DOHH2 (cell line): ENCODE measurements around the gene IFNG.

Source experiments
- H3F3A ChIP-seq: fragments of 200-600 bp; sonication (generic), shearing (Covaris generic); 2 replicates; pipeline ENCODE4 v1.6.0; 2016; ENCODE audit warnings: antibody characterized with exemption, mild to moderate bottlenecking; ENCODE audit not compliant: control insufficient read depth, insufficient read depth
- H3K27ac ChIP-seq: fragments of 200-600 bp; sonication (generic); 2 replicates; pipeline ENCODE4 v1.5.1; 2014; ENCODE audit warnings: low read depth, mild to moderate bottlenecking, low read length, moderate library complexity
- H3K27me3 ChIP-seq: fragments of 200-600 bp; sonication (generic); 2 replicates; pipeline ENCODE4 v1.6.1; 2014; ENCODE audit warnings: mild to moderate bottlenecking, low read length, mixed read lengths; ENCODE audit not compliant: control insufficient read depth
- H3K36me3 ChIP-seq: fragments of 200-600 bp; sonication (generic); 2 replicates; pipeline ENCODE4 v1.6.1; 2014; ENCODE audit warnings: mild to moderate bottlenecking, low read length, moderate library complexity, mixed read lengths; ENCODE audit not compliant: control insufficient read depth
- H3K4me1 ChIP-seq: fragments of 200-600 bp; sonication (generic); 2 replicates; pipeline ENCODE4 v1.6.1; 2014; ENCODE audit warnings: mild to moderate bottlenecking, low read length, mixed read lengths; ENCODE audit not compliant: control insufficient read depth
- H3K4me2 ChIP-seq: fragments of 200-600 bp; sonication (generic); 2 replicates; pipeline ENCODE4 v1.6.0; 2014; ENCODE audit warnings: mild to moderate bottlenecking, low read length, moderate library complexity
- H3K4me3 ChIP-seq: fragments of 200-600 bp; sonication (generic); 2 replicates; pipeline ENCODE4 v1.5.1; 2014; ENCODE audit warnings: mild to moderate bottlenecking, low read length, mixed read lengths
- H3K79me2 ChIP-seq: fragments of 200-600 bp; sonication (generic); 2 replicates; pipeline ENCODE4 v1.6.1; 2014; ENCODE audit warnings: mild to moderate bottlenecking, low read length, mixed read lengths; ENCODE audit not compliant: control insufficient read depth
- H3K9me2 ChIP-seq: fragments of 200-600 bp; sonication (generic); replicated peaks from 2 replicates; pipeline ENCODE4 v1.6.1; 2014; ENCODE audit warnings: mild to moderate bottlenecking, low read length, mixed read lengths; ENCODE audit not compliant: control insufficient read depth
- H3K9me3 ChIP-seq: fragments of 200-600 bp; sonication (generic); 2 replicates; pipeline ENCODE4 v1.6.1; 2014; ENCODE audit warnings: antibody characterized with exemption, low read length, mixed read lengths; ENCODE audit not compliant: control insufficient read depth, insufficient read depth
- H4K20me1 ChIP-seq: fragments of 200-600 bp; sonication (generic); 2 replicates; pipeline ENCODE4 v1.6.0; 2014; ENCODE audit warnings: low read depth, mild to moderate bottlenecking, antibody characterized with exemption, low read length, moderate library complexity; ENCODE audit not compliant: control insufficient read depth, insufficient read depth
- CTCF ChIP-seq: fragments of 200-600 bp; sonication (generic); IDR thresholded peaks from one replicate; pipeline ENCODE4 v1.5.1; 2014; ENCODE audit warnings: antibody characterized with exemption, mild to moderate bottlenecking, low read depth, low read length; ENCODE audit not compliant: poor library complexity, severe bottlenecking
- EZH2phosphoT487 ChIP-seq: fragments of 200-600 bp; sonication (generic); IDR thresholded peaks from 2 replicates; pipeline ENCODE4 v1.6.1; 2017; ENCODE audit warnings: borderline replicate concordance, mild to moderate bottlenecking, antibody characterized with exemption, low read length, moderate library complexity, mixed read lengths

Gene IFNG

DNA sequence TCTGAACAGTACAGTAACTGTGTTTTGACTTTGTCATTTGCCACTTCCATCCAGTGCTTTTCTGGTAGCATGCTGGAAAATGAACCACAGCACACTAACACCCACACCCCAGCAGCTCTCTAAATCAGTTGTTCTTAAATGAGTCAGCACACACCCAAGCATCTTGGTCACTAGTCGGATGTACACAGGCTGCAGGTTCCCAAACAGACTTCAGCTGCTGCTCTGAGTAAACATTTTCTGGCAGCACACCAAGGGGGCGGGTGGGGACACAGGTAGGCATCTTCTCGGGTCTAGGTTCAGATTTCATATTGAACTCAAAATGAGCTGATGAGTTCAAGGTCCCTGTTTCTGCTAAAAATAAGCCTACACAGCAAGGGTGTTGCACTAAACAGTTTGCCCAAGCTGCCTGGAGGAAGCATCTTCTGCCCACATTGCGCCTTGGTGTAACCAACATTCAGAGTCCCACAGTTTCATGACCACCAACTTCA, 39.8 kb downstream of the IFNG start:
- no peaks in the 10 kb centered on the region for H3K36me3 ChIP-seq
- no peaks in the 10 kb centered on the region for H3F3A ChIP-seq
- H3K4me2 ChIP-seq: no peak overlapping the region
- no peak overlapping the region for H3K27ac ChIP-seq
- H4K20me1 ChIP-seq: no peaks in the 10 kb centered on the region
- H3K4me1 ChIP-seq: peaks cover 28% of the 10 kb centered on the region
- no peaks in the 10 kb centered on the region for H3K79me2 ChIP-seq
- no peaks in the 10 kb centered on the region for H3K9me2 ChIP-seq
- no peaks in the 10 kb centered on the region for H3K27me3 ChIP-seq
- no peak for TF ChIP-seq CTCF
- no peak for TF ChIP-seq EZH2phosphoT487
- H3K9me3 ChIP-seq: no peaks in the 10 kb centered on the region
- H3K4me3 ChIP-seq: no peak overlapping the region

DNA sequence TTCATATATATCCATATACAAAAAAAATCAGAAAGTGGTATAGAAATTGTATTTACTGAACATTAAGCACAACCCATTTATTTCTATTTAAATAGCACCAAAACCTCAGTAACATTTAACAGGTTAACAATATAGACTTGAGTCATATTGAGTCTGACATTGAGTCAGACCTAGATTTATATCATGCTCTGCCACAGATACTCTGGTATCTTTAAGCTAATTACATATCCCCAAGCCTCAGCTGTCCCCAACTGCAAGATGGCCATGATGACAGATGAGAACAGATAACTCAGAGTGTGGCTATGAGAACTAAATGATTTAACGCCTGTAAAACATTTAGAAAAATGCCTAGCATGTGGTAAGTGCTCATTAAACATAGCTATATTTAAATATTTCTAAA, 40.3 kb downstream of the IFNG start:
- Histone ChIP-seq H3K4me3 (no peak overlapping the region), H3K9me3 (no peaks in the 10 kb centered on the region), H3K9me2 (no peaks in the 10 kb centered on the region), H3F3A (no peaks in the 10 kb centered on the region), H3K27ac (no peak overlapping the region), H3K4me2 (no peak overlapping the region), H3K79me2 (no peaks in the 10 kb centered on the region), H3K4me1 (peaks cover 28% of the 10 kb centered on the region), H3K27me3 (no peaks in the 10 kb centered on the region), H3K36me3 (no peaks in the 10 kb centered on the region), H4K20me1 (no peaks in the 10 kb centered on the region)
- TF ChIP-seq CTCF (no peak), EZH2phosphoT487 (no peak)

- TF ChIP-seq CTCF (no peak), EZH2phosphoT487 (no peak)
- no peaks in the 10 kb centered on the region for H3K36me3 ChIP-seq
- H3K27ac ChIP-seq: no peak overlapping the region
- H3K4me2 ChIP-seq: no peak overlapping the region
- no peaks in the 10 kb centered on the region for H3K27me3 ChIP-seq
- H3K4me1 ChIP-seq: peaks cover 26% of the 10 kb centered on the region
- no peaks in the 10 kb centered on the region for H3K79me2 ChIP-seq
- H4K20me1 ChIP-seq: no peaks in the 10 kb centered on the region
- H3K4me3 ChIP-seq: no peak overlapping the region
- H3K9me2 ChIP-seq: no peaks in the 10 kb centered on the region
- no peaks in the 10 kb centered on the region for H3F3A ChIP-seq
- no peaks in the 10 kb centered on the region for H3K9me3 ChIP-seq
Measured at GRCh38 chr12:68118096-68118755, 41.3 kb downstream of the IFNG start.
